ENCODE measurements around the gene XXYLT1.

DNA sequence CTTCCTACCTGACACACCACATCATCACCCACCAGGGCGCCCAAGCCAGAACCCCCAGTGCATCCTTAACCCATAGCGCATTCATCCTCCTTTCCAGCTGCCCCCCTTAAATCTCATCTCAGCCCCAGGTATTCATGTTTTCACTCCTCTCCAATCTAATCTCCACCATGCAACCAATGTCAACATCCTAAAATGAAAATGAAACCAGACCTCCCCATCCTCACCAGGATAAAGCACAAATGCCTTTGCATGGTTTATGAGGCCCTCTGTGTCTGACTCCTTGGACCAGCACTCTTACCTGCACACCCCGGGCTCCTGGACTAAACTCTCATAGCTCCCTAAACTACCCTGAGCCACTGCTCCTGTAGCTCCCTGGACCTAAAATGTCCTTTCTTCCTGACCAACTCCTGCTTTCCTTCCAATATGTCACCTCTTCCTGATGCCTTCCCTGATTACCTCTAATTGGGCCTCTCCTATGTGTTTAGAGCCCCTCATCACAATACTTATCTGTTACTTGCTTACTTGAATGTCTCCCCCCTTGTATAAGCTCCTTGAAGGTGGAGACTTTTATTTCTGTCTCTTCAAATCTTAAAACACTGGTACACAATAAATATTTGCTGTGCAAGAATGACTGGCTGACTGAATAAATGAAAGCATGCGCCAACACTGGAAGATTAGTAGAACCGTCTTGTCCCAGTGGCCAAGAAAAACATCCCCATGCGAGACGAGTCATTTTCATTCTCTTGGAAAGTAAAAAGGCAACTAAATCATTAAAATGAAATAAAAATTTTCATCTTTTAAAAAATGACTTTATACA lies 142.5 kb downstream of the XXYLT1 start:
- TF ChIP-seq, protein P1, sequence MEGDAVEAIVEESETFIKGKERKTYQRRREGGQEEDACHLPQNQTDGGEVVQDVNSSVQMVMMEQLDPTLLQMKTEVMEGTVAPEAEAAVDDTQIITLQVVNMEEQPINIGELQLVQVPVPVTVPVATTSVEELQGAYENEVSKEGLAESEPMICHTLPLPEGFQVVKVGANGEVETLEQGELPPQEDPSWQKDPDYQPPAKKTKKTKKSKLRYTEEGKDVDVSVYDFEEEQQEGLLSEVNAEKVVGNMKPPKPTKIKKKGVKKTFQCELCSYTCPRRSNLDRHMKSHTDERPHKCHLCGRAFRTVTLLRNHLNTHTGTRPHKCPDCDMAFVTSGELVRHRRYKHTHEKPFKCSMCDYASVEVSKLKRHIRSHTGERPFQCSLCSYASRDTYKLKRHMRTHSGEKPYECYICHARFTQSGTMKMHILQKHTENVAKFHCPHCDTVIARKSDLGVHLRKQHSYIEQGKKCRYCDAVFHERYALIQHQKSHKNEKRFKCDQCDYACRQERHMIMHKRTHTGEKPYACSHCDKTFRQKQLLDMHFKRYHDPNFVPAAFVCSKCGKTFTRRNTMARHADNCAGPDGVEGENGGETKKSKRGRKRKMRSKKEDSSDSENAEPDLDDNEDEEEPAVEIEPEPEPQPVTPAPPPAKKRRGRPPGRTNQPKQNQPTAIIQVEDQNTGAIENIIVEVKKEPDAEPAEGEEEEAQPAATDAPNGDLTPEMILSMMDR (IDR thresholded peaks at IDR 0.05), result no peak
- TF ChIP-seq POLR2A (IDR thresholded peaks at IDR 0.05), result no peak
